ENCODE measurements around the gene CXorf38. TPM values are rescaled to one million over a fixed set of nuclear protein-coding genes. Genes with fewer than 3 reads are reported as not detected.

Gene CXorf38
- total and polyA plus RNA-seq, 2 experiments from 2014 or later: 6.1 to 11.3 TPM

DNA sequence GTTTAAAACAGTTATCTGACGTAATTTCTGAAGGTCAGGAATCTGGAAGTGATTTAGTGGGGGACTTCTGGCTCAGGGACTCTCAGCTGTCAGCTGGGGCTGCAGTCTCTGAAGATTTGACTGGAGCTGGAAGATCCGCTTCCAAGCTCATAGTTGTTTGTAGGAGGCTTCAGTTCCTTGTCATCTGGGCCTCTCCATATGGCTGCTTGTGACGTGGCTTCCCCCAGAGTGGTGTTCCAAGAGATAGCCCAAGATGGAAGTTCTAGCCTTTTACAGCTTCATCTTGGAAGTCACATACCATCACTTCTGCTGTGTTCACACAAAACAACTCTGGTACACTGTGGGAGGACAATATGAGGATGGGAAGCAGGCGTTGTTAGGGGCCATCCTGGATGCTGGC is 22.1 kb downstream of the CXorf38 start:
- Histone ChIP-seq H3K79me2 (no peaks in the 10 kb centered on the region), H3K27me3 (no peaks in the 10 kb centered on the region), H3K4me3 (no peak overlapping the region), H3K4me2 (no peak overlapping the region), H3K27ac (no peak overlapping the region), H2AFZ (no peak overlapping the region), H3K36me3 (replicated peaks; ENCODE audit: insufficient read depth, low read depth) (no peaks in the 10 kb centered on the region), H3K4me1 (ENCODE audit: insufficient read depth) (no peaks in the 10 kb centered on the region), H3K9me3 (ENCODE audit: low read depth) (no peaks in the 10 kb centered on the region), H3K9me2 (replicated peaks; ENCODE audit: insufficient read depth) (no peaks in the 10 kb centered on the region), H4K20me1 (ENCODE audit: insufficient read depth, poor library complexity, severe bottlenecking) (no peaks in the 10 kb centered on the region)
- no peak for DNase-seq (ENCODE audit: low spot score)
- WGBS (ENCODE audit: low lambda C conversion rate, missing lambda C conversion rate): 81% methylated on average over 4 of the region's 4 CpGs
- TF ChIP-seq EZH2phosphoT487 (IDR thresholded peaks at IDR 0.05; ENCODE audit: low read depth, severe bottlenecking, unreplicated experiment): no peak
- TF ChIP-seq, protein P1, sequence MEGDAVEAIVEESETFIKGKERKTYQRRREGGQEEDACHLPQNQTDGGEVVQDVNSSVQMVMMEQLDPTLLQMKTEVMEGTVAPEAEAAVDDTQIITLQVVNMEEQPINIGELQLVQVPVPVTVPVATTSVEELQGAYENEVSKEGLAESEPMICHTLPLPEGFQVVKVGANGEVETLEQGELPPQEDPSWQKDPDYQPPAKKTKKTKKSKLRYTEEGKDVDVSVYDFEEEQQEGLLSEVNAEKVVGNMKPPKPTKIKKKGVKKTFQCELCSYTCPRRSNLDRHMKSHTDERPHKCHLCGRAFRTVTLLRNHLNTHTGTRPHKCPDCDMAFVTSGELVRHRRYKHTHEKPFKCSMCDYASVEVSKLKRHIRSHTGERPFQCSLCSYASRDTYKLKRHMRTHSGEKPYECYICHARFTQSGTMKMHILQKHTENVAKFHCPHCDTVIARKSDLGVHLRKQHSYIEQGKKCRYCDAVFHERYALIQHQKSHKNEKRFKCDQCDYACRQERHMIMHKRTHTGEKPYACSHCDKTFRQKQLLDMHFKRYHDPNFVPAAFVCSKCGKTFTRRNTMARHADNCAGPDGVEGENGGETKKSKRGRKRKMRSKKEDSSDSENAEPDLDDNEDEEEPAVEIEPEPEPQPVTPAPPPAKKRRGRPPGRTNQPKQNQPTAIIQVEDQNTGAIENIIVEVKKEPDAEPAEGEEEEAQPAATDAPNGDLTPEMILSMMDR (IDR thresholded peaks at IDR 0.05; ENCODE audit: poor library complexity): no peak
- TF ChIP-seq EZH2 (IDR thresholded peaks at IDR 0.05; ENCODE audit: borderline replicate concordance): no peak

GRCh38 chrX:40623665-40624064 is 23.7 kb downstream of the CXorf38 start:
- TF ChIP-seq, protein P1 (IDR thresholded peaks at IDR 0.05; ENCODE audit: poor library complexity): no peak
- TF ChIP-seq EZH2phosphoT487 (IDR thresholded peaks at IDR 0.05; ENCODE audit: low read depth, severe bottlenecking, unreplicated experiment) (no peak), EZH2 (IDR thresholded peaks at IDR 0.05; ENCODE audit: borderline replicate concordance) (no peak)
- Histone ChIP-seq H3K9me3 (ENCODE audit: low read depth) (no peaks in the 10 kb centered on the region), H3K9me2 (replicated peaks; ENCODE audit: insufficient read depth) (no peaks in the 10 kb centered on the region), H3K4me2 (no peak overlapping the region), H3K4me3 (no peak overlapping the region), H3K27ac (no peak overlapping the region), H3K27me3 (no peaks in the 10 kb centered on the region), H3K79me2 (no peaks in the 10 kb centered on the region), H3K4me1 (ENCODE audit: insufficient read depth) (no peaks in the 10 kb centered on the region), H2AFZ (no peak overlapping the region), H4K20me1 (ENCODE audit: insufficient read depth, poor library complexity, severe bottlenecking) (no peaks in the 10 kb centered on the region), H3K36me3 (replicated peaks; ENCODE audit: insufficient read depth, low read depth) (no peaks in the 10 kb centered on the region)
- 96% methylated on average over 32 of the region's 32 CpGs for WGBS (ENCODE audit: low lambda C conversion rate, missing lambda C conversion rate)
- DNase-seq (ENCODE audit: low spot score): no peak

DNA sequence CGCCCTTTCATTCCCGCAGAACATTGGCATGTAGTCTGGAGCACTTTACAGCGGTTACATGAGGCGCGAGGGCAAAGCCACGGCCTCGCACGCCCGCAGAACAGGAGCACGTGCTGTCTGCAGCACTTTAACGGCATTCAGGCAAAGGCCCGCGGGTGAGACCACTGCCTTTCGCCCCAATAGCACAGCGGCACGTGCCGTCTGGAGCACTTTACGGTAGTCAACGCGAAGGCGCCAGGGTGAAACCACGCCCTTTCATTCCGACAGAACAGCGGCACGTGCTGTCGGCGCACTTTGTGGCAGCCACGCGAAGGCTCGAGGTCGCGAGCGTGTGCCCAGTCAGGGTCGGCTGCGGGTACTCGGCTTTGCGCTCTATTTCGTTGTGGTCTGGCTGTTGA is 24.2 kb downstream of the CXorf38 start, which contains the start of gene MPC1L:
MPC1L (plus strand) TSS at position 290 of the 398 bp plus-strand sequence. CDS start 138 bp downstream, outside the sequence.
- no peak for DNase-seq (ENCODE audit: low spot score)
- Histone ChIP-seq H3K79me2 (no peaks in the 10 kb centered on the region), H3K4me1 (ENCODE audit: insufficient read depth) (no peaks in the 10 kb centered on the region), H3K36me3 (replicated peaks; ENCODE audit: insufficient read depth, low read depth) (no peaks in the 10 kb centered on the region), H2AFZ (no peak within 1 kb of the TSS), H3K27me3 (no peaks in the 10 kb centered on the region), H3K9me2 (replicated peaks; ENCODE audit: insufficient read depth) (no peaks in the 10 kb centered on the region), H3K4me2 (no peak within 1 kb of the TSS), H4K20me1 (ENCODE audit: insufficient read depth, poor library complexity, severe bottlenecking) (no peaks in the 10 kb centered on the region), H3K4me3 (no peak within 1 kb of the TSS), H3K27ac (no peak within 1 kb of the TSS), H3K9me3 (ENCODE audit: low read depth) (no peaks in the 10 kb centered on the region)
- WGBS (ENCODE audit: low lambda C conversion rate, missing lambda C conversion rate): 95% methylated on average over 38 of the region's 38 CpGs
- no peak for TF ChIP-seq EZH2 (IDR thresholded peaks at IDR 0.05; ENCODE audit: borderline replicate concordance)
- no peak for TF ChIP-seq EZH2phosphoT487 (IDR thresholded peaks at IDR 0.05; ENCODE audit: low read depth, severe bottlenecking, unreplicated experiment)
- TF ChIP-seq, protein P1 (IDR thresholded peaks at IDR 0.05; ENCODE audit: poor library complexity): no peak
